Measurements from ENCODE around the gene NPW.

NPW gene

DNA sequence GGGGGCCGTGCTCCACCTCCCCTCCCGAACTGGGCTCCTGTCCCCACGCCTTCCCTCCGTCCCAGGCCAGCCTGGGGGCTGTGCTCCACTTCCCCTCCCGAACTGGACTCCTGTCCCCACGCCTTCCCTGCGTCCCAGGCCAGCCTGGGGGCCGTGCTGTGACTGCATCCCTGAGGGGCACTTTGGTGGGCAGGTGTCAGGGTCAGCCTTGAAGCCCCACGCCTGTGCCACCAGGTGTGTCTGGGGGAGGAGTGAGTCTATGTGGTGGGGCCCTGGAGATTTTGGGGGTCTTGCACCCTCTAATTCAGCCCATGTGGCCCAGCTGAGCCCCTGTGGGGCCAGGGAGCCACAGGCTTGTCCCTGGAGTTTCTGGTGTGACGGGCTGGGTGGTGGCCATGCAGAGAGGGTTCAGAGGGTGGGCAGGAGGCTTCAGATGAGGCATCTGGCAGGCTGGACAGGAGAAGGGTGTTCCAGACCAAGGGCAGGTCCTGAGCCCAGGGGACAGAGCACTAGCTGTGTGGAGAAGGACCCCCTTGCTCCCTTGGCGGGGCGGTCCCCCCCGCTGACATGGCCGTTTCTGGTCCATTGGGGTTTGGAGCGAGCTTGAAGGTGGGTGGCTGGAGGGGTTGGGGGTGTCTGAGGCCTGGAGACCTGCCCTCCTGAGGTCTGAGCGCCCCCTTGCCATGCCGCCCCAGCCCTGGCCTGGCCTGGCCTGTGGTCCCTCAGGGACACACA is 15.3 kb downstream of the NPW start:
- Histone ChIP-seq H3K27me3 (peaks cover 33% of the 10 kb centered on the region), H3K9me3 (no peaks in the 10 kb centered on the region), H3K4me3 (ENCODE audit: low read depth in 1 of 2, low read length in 1 of 2) (no peak overlapping the region), H3K4me1 (ENCODE audit: control insufficient read depth in 1 of 2, insufficient read depth in 1 of 2, low read depth in 1 of 2, low read length in 1 of 2) (peaks cover 0 to 10% of the 10 kb centered on the region in 2 experiments), H3K36me3 (no peaks in the 10 kb centered on the region), H3K27ac (no peak overlapping the region)
- TF ChIP-seq, protein P1, sequence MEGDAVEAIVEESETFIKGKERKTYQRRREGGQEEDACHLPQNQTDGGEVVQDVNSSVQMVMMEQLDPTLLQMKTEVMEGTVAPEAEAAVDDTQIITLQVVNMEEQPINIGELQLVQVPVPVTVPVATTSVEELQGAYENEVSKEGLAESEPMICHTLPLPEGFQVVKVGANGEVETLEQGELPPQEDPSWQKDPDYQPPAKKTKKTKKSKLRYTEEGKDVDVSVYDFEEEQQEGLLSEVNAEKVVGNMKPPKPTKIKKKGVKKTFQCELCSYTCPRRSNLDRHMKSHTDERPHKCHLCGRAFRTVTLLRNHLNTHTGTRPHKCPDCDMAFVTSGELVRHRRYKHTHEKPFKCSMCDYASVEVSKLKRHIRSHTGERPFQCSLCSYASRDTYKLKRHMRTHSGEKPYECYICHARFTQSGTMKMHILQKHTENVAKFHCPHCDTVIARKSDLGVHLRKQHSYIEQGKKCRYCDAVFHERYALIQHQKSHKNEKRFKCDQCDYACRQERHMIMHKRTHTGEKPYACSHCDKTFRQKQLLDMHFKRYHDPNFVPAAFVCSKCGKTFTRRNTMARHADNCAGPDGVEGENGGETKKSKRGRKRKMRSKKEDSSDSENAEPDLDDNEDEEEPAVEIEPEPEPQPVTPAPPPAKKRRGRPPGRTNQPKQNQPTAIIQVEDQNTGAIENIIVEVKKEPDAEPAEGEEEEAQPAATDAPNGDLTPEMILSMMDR (IDR thresholded peaks at IDR 0.05) = no peak

DNA sequence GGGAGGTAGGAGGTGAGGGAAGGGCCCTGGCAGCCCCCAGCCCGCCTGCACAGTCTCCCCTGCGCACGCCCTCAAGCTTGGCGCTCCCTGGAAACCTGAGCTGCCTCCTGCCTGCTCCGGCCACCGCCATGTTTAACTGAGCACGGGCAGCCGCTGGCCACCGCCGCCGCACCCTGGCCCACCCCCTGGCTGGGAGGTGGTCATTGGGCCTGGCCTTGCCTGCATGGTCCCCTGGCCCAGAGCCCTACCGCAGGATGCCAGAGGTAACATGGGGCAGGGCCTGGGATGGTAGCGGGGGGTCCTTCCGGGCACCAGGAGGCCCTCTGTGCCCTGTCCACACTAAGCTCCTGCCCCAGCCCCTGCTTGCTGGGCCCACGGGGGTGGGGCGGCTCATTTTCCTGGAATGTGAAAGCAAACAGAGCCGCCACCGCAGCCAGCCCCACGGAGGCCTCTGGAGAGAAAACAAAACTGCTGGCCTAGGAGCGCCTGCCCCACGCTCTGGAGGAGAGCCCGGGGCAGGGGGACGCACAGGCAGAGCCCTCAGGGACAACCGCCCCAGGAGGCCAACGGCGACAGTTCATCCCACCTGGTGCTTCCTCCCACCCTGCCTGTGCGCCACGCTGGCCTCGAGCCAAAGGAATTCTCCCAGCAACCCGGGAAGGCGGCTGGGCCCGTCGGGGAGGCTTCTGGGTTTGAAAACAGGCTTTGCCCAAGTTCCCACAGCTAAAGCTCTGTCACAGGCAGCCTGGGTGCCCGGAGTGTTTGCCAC is 16.0 kb downstream of the NPW start:
- Histone ChIP-seq H3K4me3 (ENCODE audit: low read depth in 1 of 2, low read length in 1 of 2) (no peak overlapping the region), H3K4me1 (ENCODE audit: control insufficient read depth in 1 of 2, insufficient read depth in 1 of 2, low read depth in 1 of 2, low read length in 1 of 2) (peaks cover 0 to 10% of the 10 kb centered on the region in 2 experiments), H3K27me3 (peaks cover 28% of the 10 kb centered on the region), H3K36me3 (no peaks in the 10 kb centered on the region), H3K9me3 (no peaks in the 10 kb centered on the region), H3K27ac (no peak overlapping the region)
- TF ChIP-seq, protein P1 (IDR thresholded peaks at IDR 0.05) = no peak

DNA sequence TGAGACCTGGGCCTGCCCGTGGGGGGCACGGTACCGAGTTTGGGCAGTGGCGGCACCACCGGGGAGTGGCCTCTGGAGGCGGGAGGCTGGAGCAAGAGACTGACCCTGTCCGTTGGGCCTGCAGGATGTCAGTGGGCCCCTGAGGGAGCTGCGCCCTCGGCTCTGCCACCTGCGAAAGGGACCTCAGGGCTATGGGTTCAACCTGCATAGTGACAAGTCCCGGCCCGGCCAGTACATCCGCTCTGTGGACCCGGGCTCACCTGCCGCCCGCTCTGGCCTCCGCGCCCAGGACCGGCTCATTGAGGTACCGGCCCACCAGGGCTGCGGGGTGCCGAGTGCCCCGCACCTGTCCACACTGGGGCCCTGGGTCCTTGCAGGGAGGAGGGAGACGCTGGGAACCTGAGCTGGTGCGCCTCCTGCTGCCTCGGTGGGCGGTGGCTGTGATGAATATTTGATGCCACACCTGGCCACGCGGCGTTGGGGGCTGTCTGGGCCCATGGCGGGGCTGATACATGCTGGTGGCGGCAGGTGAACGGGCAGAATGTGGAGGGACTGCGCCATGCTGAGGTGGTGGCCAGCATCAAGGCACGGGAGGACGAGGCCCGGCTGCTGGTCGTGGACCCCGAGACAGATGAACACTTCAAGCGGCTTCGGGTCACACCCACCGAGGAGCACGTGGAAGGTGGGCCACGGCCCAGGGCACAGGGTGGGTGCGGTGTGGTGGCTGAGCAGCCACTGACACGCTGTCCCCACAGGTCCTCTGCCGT is 16.8 kb downstream of the NPW start:
- no peaks in the 10 kb centered on the region for H3K9me3 ChIP-seq
- no peak overlapping the region for H3K27ac ChIP-seq
- TF ChIP-seq, protein P1 (IDR thresholded peaks at IDR 0.05) = no peak
- H3K27me3 ChIP-seq = peaks cover 28% of the 10 kb centered on the region
- H3K36me3 ChIP-seq = no peaks in the 10 kb centered on the region
- peaks cover 0 to 10% of the 10 kb centered on the region in 2 experiments for H3K4me1 ChIP-seq (ENCODE audit: control insufficient read depth in 1 of 2, insufficient read depth in 1 of 2, low read depth in 1 of 2, low read length in 1 of 2)
- no peak overlapping the region for H3K4me3 ChIP-seq (ENCODE audit: low read depth in 1 of 2, low read length in 1 of 2)

DNA sequence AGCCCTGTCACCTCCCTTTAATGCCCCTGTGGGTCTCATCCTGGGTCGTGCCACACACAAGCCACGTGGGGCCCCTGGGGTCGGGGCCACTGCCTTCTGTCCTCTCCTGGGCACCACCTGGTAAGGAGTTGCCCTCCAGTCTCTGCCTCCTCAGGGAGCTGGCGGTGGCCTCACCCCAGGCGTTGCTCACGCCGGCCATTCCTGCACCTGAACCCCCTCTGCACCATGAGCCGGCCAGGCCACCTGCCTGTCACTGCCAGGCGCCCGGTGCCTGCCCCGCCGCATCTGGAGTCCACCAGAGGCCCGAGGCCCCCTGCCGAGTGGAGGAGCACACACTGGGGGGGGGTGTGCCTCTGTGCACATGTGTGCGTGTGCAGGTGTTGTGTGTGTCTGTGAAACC is 17.5 kb downstream of the NPW start:
- peaks cover 26% of the 10 kb centered on the region for H3K27me3 ChIP-seq
- no peak overlapping the region for H3K4me3 ChIP-seq (ENCODE audit: low read depth in 1 of 2, low read length in 1 of 2)
- TF ChIP-seq, protein P1 (IDR thresholded peaks at IDR 0.05) = no peak
- H3K4me1 ChIP-seq (ENCODE audit: control insufficient read depth in 1 of 2, insufficient read depth in 1 of 2, low read depth in 1 of 2, low read length in 1 of 2) = peaks cover 0 to 10% of the 10 kb centered on the region in 2 experiments
- no peaks in the 10 kb centered on the region for H3K9me3 ChIP-seq
- H3K36me3 ChIP-seq = no peaks in the 10 kb centered on the region
- H3K27ac ChIP-seq = no peak overlapping the region

DNA sequence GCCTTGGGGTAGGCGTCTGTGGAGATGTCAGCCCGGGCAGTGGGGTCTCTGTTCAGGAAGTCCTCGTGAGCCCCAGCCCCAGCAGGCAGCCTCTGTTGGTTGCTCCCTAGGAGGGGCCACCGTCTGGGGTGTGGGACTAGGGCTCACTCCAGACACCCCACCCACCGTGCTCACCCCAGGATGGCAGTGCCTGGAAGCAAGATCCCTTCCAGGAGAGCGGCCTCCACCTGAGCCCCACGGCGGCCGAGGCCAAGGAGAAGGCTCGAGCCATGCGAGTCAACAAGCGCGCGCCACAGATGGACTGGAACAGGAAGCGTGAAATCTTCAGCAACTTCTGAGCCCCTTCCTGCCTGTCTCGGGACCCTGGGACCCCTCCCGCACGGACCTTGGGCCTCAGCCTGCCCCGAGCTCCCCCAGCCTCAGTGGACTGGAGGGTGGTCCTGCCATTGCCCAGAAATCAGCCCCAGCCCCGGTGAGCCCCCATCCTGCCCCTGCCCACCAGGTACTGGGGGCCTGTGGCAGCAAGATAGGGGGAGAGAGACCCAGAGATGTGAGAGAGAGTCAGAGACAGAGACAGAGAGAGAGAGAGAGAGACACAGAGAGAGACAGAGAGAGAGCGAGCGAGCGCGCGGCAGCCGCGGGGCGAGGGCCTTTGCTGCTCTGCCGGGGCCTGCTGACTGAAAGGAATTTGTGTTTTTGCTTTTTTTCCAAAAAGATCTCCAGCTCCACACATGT is 18.2 kb downstream of the NPW start:
- H3K4me1 ChIP-seq (ENCODE audit: control insufficient read depth in 1 of 2, insufficient read depth in 1 of 2, low read depth in 1 of 2, low read length in 1 of 2) = peaks cover 0 to 10% of the 10 kb centered on the region in 2 experiments
- no peaks in the 10 kb centered on the region for H3K36me3 ChIP-seq
- peaks cover 19% of the 10 kb centered on the region for H3K27me3 ChIP-seq
- TF ChIP-seq, protein P1 (IDR thresholded peaks at IDR 0.05) = no peak
- H3K27ac ChIP-seq = no peak overlapping the region
- no peak overlapping the region for H3K4me3 ChIP-seq (ENCODE audit: low read depth in 1 of 2, low read length in 1 of 2)
- H3K9me3 ChIP-seq = no peaks in the 10 kb centered on the region

Data from neutrophil (primary cell).